HCT116 (cell line): ENCODE data around the gene SEPTIN3.

ENCODE experiments used
- EZH2 ChIP-seq: fragments of 200-600 bp; sonication (generic); IDR thresholded peaks from 2 replicates; pipeline ENCODE4 v1.6.1; 2017; ENCODE audit warnings: antibody characterized with exemption, mixed run types
- POLR2A ChIP-seq: IDR thresholded peaks from 2 replicates; pipeline ENCODE4 v1.7.0; 2011; ENCODE audit warnings: borderline replicate concordance; ENCODE audit not compliant: insufficient read depth, insufficient read length; ENCODE audit errors: extremely low read depth
- POLR2AphosphoS5 ChIP-seq: IDR thresholded peaks from 2 replicates; pipeline ENCODE4 v1.6.1; 2011; ENCODE audit warnings: mild to moderate bottlenecking, low read depth, low read length, moderate library complexity
- RAD21 ChIP-seq: IDR thresholded peaks from 2 replicates; pipeline ENCODE4 v1.6.1; 2012; ENCODE audit warnings: low read depth, mild to moderate bottlenecking
- TCF7L2 ChIP-seq: IDR thresholded peaks from 2 replicates; pipeline ENCODE4 v1.7.0; 2011; ENCODE audit warnings: borderline replicate concordance, inconsistent platforms; ENCODE audit not compliant: insufficient read depth, insufficient read length; ENCODE audit errors: extremely low read depth
- YY1 ChIP-seq: IDR thresholded peaks from 2 replicates; pipeline ENCODE4 v1.6.1; 2011; ENCODE audit warnings: low read length, low read depth, moderate library complexity, mild to moderate bottlenecking; ENCODE audit not compliant: insufficient replicate concordance; ENCODE audit errors: extremely low read depth
- ZNF274 ChIP-seq: fragments of 200-500 bp; sonication (Bioruptor generic); IDR thresholded peaks from 2 replicates; pipeline ENCODE4 v1.6.1; 2014; ENCODE audit warnings: mild to moderate bottlenecking, low read depth, low read length, inconsistent platforms
- TF ChIP-seq, protein P1 (sequence below), 3 experiments: fragments of 200-600 bp in 1 of 3; sonication (generic) in 1 of 3; IDR thresholded peaks in 2 of 3; conservative IDR thresholded peaks in 1 of 3; 2 replicates each; pipeline ENCODE4 v1.5.1; 2012 to 2017; ENCODE audit warnings: low read depth in 2 of 3, low read length in 2 of 3, antibody characterized with exemption in 1 of 3, borderline replicate concordance in 1 of 3, control low read depth in 1 of 3, mild to moderate bottlenecking in 1 of 3, mixed read lengths in 1 of 3, mixed run types in 1 of 3, moderate library complexity in 1 of 3; ENCODE audit not compliant: insufficient read depth in 1 of 3
- TF ChIP-seq, protein P2 (sequence below): IDR thresholded peaks from 2 replicates; pipeline ENCODE4 v1.6.1; 2012; ENCODE audit warnings: low read depth

DNA sequence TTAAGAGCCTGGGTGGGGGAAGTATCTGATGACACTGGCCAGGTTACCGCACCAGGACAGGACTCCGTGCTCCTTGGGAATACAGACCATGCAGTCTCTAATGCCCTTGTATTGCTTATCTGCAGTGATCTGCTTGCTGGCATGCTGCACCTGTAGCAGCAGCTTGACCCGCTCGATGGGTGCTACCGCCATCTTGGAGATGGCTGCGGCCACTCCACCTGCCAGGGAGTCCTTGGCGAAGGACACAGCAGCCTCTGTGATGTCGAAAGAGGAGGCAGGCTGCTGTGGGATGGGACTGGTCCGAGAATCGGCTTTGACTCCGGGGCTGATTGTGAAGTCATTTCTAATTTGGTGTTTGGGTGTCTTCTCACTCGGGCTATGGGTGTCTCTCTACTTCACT, 32.5 kb downstream of the SEPTIN3 start:
- TF ChIP-seq RAD21 (no peak), TCF7L2 (no peak), POLR2A (no peak), YY1 (no peak), POLR2AphosphoS5 (no peak), EZH2 (no peak), ZNF274 (no peak)
- TF ChIP-seq, protein P1, sequence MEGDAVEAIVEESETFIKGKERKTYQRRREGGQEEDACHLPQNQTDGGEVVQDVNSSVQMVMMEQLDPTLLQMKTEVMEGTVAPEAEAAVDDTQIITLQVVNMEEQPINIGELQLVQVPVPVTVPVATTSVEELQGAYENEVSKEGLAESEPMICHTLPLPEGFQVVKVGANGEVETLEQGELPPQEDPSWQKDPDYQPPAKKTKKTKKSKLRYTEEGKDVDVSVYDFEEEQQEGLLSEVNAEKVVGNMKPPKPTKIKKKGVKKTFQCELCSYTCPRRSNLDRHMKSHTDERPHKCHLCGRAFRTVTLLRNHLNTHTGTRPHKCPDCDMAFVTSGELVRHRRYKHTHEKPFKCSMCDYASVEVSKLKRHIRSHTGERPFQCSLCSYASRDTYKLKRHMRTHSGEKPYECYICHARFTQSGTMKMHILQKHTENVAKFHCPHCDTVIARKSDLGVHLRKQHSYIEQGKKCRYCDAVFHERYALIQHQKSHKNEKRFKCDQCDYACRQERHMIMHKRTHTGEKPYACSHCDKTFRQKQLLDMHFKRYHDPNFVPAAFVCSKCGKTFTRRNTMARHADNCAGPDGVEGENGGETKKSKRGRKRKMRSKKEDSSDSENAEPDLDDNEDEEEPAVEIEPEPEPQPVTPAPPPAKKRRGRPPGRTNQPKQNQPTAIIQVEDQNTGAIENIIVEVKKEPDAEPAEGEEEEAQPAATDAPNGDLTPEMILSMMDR (IDR thresholded peaks at IDR 0.05 in 2 of 3, conservative IDR thresholded peaks at IDR 0.05 in 1 of 3; ENCODE audit: borderline replicate concordance in 1 of 3, insufficient read depth in 1 of 3, low read depth in 2 of 3, low read length in 2 of 3), result no peak
- TF ChIP-seq, protein P2, sequence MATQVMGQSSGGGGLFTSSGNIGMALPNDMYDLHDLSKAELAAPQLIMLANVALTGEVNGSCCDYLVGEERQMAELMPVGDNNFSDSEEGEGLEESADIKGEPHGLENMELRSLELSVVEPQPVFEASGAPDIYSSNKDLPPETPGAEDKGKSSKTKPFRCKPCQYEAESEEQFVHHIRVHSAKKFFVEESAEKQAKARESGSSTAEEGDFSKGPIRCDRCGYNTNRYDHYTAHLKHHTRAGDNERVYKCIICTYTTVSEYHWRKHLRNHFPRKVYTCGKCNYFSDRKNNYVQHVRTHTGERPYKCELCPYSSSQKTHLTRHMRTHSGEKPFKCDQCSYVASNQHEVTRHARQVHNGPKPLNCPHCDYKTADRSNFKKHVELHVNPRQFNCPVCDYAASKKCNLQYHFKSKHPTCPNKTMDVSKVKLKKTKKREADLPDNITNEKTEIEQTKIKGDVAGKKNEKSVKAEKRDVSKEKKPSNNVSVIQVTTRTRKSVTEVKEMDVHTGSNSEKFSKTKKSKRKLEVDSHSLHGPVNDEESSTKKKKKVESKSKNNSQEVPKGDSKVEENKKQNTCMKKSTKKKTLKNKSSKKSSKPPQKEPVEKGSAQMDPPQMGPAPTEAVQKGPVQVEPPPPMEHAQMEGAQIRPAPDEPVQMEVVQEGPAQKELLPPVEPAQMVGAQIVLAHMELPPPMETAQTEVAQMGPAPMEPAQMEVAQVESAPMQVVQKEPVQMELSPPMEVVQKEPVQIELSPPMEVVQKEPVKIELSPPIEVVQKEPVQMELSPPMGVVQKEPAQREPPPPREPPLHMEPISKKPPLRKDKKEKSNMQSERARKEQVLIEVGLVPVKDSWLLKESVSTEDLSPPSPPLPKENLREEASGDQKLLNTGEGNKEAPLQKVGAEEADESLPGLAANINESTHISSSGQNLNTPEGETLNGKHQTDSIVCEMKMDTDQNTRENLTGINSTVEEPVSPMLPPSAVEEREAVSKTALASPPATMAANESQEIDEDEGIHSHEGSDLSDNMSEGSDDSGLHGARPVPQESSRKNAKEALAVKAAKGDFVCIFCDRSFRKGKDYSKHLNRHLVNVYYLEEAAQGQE, result no peak
